Measurements from ENCODE around the gene RARG. TPM values are rescaled to one million over a fixed set of nuclear protein-coding genes. Genes with fewer than 3 reads are reported as not detected.

Gene RARG
- total RNA-seq, 4 donors from 2014 or later: 2.6 to 65.6 (median 28.9) TPM

DNA sequence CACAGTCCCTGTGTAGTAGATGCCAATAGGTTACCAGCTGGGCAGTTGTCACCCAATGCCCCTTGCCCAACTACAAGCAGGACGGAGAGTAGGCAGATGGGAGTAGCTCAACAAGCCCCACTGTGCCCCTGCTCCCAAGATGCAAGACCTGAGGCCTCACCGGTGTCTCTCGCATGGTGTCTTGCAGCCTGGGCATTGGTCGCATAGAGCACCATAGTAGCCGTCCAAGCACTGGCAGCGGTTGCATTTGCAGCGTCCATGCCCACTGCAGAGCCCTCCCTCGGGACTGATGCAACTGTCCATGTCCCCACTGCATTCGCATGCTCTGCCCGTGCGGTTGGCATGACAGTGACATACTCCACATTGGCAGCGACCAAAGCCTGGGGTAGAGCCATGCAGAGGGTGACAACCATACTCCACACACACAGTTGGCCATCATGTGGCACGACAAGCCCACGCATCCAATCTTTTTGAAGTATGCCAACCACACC lies 39.4 kb downstream of the RARG start:
- Histone ChIP-seq H3K36me3 (no peaks in the 10 kb centered on the region), H3K4me1 (peaks cover 0 to 3% of the 10 kb centered on the region in 2 donors), H3K27ac (no peak overlapping the region), H3K9me3 (no peaks in the 10 kb centered on the region), H3K4me3 (no peak overlapping the region), H3K27me3 (no peaks in the 10 kb centered on the region)
- TF ChIP-seq POLR2A (IDR thresholded peaks at IDR 0.05): no peak
- TF ChIP-seq, protein P1, sequence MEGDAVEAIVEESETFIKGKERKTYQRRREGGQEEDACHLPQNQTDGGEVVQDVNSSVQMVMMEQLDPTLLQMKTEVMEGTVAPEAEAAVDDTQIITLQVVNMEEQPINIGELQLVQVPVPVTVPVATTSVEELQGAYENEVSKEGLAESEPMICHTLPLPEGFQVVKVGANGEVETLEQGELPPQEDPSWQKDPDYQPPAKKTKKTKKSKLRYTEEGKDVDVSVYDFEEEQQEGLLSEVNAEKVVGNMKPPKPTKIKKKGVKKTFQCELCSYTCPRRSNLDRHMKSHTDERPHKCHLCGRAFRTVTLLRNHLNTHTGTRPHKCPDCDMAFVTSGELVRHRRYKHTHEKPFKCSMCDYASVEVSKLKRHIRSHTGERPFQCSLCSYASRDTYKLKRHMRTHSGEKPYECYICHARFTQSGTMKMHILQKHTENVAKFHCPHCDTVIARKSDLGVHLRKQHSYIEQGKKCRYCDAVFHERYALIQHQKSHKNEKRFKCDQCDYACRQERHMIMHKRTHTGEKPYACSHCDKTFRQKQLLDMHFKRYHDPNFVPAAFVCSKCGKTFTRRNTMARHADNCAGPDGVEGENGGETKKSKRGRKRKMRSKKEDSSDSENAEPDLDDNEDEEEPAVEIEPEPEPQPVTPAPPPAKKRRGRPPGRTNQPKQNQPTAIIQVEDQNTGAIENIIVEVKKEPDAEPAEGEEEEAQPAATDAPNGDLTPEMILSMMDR (IDR thresholded peaks at IDR 0.05): no peak
- intact Hi-C loops (cut with DNase I; ENCODE audit: low total_unique reads): loop anchor here (10.0 kb wide), 1 partner anchor 128 kb away; no protein-coding TSS in a partner anchor
- DNase-seq: no peak

DNA sequence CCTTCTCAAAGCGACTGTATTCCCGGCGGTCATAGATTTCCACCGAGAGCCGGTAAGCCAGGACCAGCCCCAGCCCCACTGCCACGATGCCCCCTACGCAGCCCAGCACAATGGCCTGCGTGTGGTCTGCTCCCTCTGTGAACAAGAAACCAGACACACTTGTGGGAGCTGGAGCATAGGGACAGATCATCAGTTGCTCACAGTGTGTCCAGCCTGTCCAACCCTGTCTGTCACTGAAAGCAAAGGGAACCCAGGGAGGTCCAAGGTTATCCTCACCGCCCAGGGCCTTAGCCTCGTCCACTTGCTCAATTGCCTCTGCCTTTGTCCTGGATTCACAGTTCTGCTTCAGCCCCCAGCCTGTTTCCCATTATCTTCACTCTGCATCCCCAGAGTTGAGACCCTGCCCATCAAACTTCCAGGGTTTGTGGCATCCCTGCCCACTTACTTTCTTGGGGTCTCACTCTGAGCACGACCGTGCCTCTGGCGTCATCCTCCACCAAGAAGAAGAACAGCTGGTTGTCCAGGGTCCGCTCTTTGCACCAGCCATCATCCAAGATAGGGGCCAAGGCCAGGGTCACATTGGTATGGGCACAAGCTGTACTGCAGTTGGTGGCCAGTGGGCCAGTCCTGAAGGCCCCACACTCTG lies 40.0 kb downstream of the RARG start:
- Histone ChIP-seq H3K36me3 (no peaks in the 10 kb centered on the region), H3K27me3 (no peaks in the 10 kb centered on the region), H3K27ac (no peak overlapping the region), H3K9me3 (no peaks in the 10 kb centered on the region), H3K4me3 (no peak overlapping the region), H3K4me1 (no peaks in the 10 kb centered on the region)
- intact Hi-C loops (cut with DNase I; ENCODE audit: low total_unique reads): loop anchor here (10.0 kb wide), 1 partner anchor 127 kb away; no protein-coding TSS in a partner anchor
- TF ChIP-seq, protein P1 (IDR thresholded peaks at IDR 0.05): no peak
- TF ChIP-seq POLR2A (IDR thresholded peaks at IDR 0.05): no peak
- no peak for DNase-seq

- TF ChIP-seq, protein P1 (IDR thresholded peaks at IDR 0.05): no peak
- no peak for TF ChIP-seq POLR2A (IDR thresholded peaks at IDR 0.05)
- no peak overlapping the region for H3K27ac ChIP-seq
- no peaks in the 10 kb centered on the region for H3K27me3 ChIP-seq
- no peaks in the 10 kb centered on the region for H3K9me3 ChIP-seq
- intact Hi-C loops (cut with DNase I; ENCODE audit: low total_unique reads): loop anchor here (10.0 kb wide), 1 partner anchor 126 kb away; no protein-coding TSS in a partner anchor
- H3K4me3 ChIP-seq: no peak overlapping the region
- no peaks in the 10 kb centered on the region for H3K36me3 ChIP-seq
- H3K4me1 ChIP-seq: no peaks in the 10 kb centered on the region
- DNase-seq: no peak
Measured at GRCh38 chr12:53191096-53191884, 40.7 kb downstream of the RARG start.

- peak; percentile 57 to 69 for DNase-seq
- TF ChIP-seq, protein P1 (IDR thresholded peaks at IDR 0.05): peak; percentile 61 to 85 (median 72)
- TF ChIP-seq POLR2A (IDR thresholded peaks at IDR 0.05): no peak
- H3K4me3 ChIP-seq: no peak overlapping the region
- no peaks in the 10 kb centered on the region for H3K9me3 ChIP-seq
- peak overlapping the region; percentile 28 to 34 for H3K27ac ChIP-seq
- H3K36me3 ChIP-seq: no peaks in the 10 kb centered on the region
- H3K4me1 ChIP-seq: no peaks in the 10 kb centered on the region
- intact Hi-C loops (cut with DNase I; ENCODE audit: low total_unique reads): loop anchor here (10.0 kb wide), 1 partner anchor 125 kb away; no protein-coding TSS in a partner anchor
- H3K27me3 ChIP-seq: no peaks in the 10 kb centered on the region
Measured at GRCh38 chr12:53190108-53190729, 41.8 kb downstream of the RARG start.
